IMR-90 (cell line): ENCODE results near the gene PTPRC. TPM values are rescaled to one million over a fixed set of nuclear protein-coding genes. Genes with fewer than 3 reads are reported as not detected.

Experiments used
- ATAC-seq: fragments of 200-7000 bp; cut with Tn5 transposase; 2 replicates; pipeline ENCODE4 v1.9.1; 2020; ENCODE audit warnings: low read depth, mild to moderate bottlenecking, moderate library complexity
- BruUV-seq: library from RNA; stranded (reverse); fragments of 400-500 nt; replicated peaks from 2 replicates; lab custom pipeline; 2021; lab: Mats Ljungman, UMichigan
- CTCF ChIA-PET: fragments of 300-600 bp; formaldehyde crosslinking; extraction: SDS; loops from one replicate; lab custom pipeline; 2021; ENCODE audit warnings: antibody characterized with exemption; lab: Yijun Ruan, JAX
- POLR2A ChIA-PET: fragments of 300-600 bp; sonication (Branson Sonifier 250); formaldehyde crosslinking; loops from one replicate; lab custom pipeline; 2022; ENCODE audit warnings: antibody characterized with exemption; ENCODE audit not compliant: unreplicated experiment; lab: Charles Lee
- DNase-seq: peaks from one replicate; pipeline ENCODE4 v3.0.0; 2013
- H2AFZ ChIP-seq: replicated peaks from 2 replicates; pipeline ENCODE3; 2013; ENCODE audit warnings: low read length, mild to moderate bottlenecking; ENCODE audit not compliant: poor library complexity
- H2AK5ac ChIP-seq: 2 replicates; pipeline ENCODE4 v1.6.1; 2013; ENCODE audit warnings: low read depth, low read length, inconsistent platforms
- H2AK9ac ChIP-seq: replicated peaks from 2 replicates; pipeline ENCODE3; 2013; ENCODE audit warnings: mild to moderate bottlenecking, low read depth, low read length, moderate library complexity; ENCODE audit not compliant: poor library complexity
- H2BK120ac ChIP-seq: 2 replicates; pipeline ENCODE4 v1.6.1; 2013; ENCODE audit warnings: low read depth, low read length, inconsistent platforms
- H2BK15ac ChIP-seq: 3 replicates; pipeline ENCODE4 v1.6.1; 2013; ENCODE audit warnings: low read depth, low read length, inconsistent platforms
- H2BK20ac ChIP-seq: 2 replicates; pipeline ENCODE4 v1.6.1; 2013; ENCODE audit warnings: low read depth, mild to moderate bottlenecking, inconsistent platforms, low read length, moderate library complexity
- H2BK5ac ChIP-seq: 2 replicates; pipeline ENCODE4 v1.6.1; 2013; ENCODE audit warnings: mild to moderate bottlenecking, low read depth, low read length, inconsistent platforms; ENCODE audit not compliant: poor library complexity, severe bottlenecking
- H3K14ac ChIP-seq: replicated peaks from 2 replicates; pipeline ENCODE4 v1.6.1; 2013; ENCODE audit warnings: low read depth, low read length, inconsistent platforms
- H3K18ac ChIP-seq: 2 replicates; pipeline ENCODE4 v1.6.1; 2013; ENCODE audit warnings: low read depth, low read length, control low read depth
- H3K23ac ChIP-seq: 2 replicates; pipeline ENCODE4 v1.6.1; 2013; ENCODE audit warnings: low read depth, low read length, inconsistent platforms
- H3K27ac ChIP-seq: 2 replicates; pipeline ENCODE4 v1.5.1; 2013; ENCODE audit warnings: mild to moderate bottlenecking, control low read depth, low read length; ENCODE audit not compliant: insufficient read depth
- H3K27me3 ChIP-seq: 2 replicates; pipeline ENCODE4 v1.6.1; 2013; ENCODE audit warnings: low read length; ENCODE audit not compliant: control insufficient read depth, insufficient read depth
- H3K36me3 ChIP-seq: 2 replicates; pipeline ENCODE4 v1.6.1; 2013; ENCODE audit warnings: low read length, mixed read lengths; ENCODE audit not compliant: control insufficient read depth, insufficient read depth
- H3K4ac ChIP-seq: 2 replicates; pipeline ENCODE4 v1.6.1; 2013; ENCODE audit warnings: low read depth, low read length, inconsistent platforms
- H3K4me1 ChIP-seq: 2 replicates; pipeline ENCODE4 v1.6.1; 2013; ENCODE audit warnings: low read length, mixed read lengths; ENCODE audit not compliant: control insufficient read depth, insufficient read depth
- H3K4me2 ChIP-seq: 2 replicates; pipeline ENCODE4 v1.6.1; 2013; ENCODE audit warnings: low read depth, mild to moderate bottlenecking, control low read depth, low read length, moderate library complexity
- H3K4me3 ChIP-seq: 2 replicates; pipeline ENCODE4 v1.5.1; 2013; ENCODE audit warnings: low read depth, mild to moderate bottlenecking, control low read depth, low read length, moderate library complexity; ENCODE audit not compliant: insufficient read depth
- H3K56ac ChIP-seq: 2 replicates; pipeline ENCODE4 v1.6.1; 2013; ENCODE audit warnings: low read length, inconsistent platforms; ENCODE audit not compliant: insufficient read depth; ENCODE audit errors: extremely low read depth
- H3K79me1 ChIP-seq, 2 experiments: 2 replicates each; pipeline ENCODE4 v1.6.1; 2013; ENCODE audit warnings: low read length in 2 of 2, inconsistent platforms in 1 of 2, low read depth in 1 of 2
- H3K9ac ChIP-seq: 2 replicates; pipeline ENCODE4 v1.6.1; 2013; ENCODE audit warnings: low read depth, low read length, control low read depth
- H3K9me1 ChIP-seq: 2 replicates; pipeline ENCODE4 v1.6.1; 2013; ENCODE audit warnings: low read length, inconsistent platforms; ENCODE audit not compliant: insufficient read depth
- H3K9me3 ChIP-seq: 2 replicates; pipeline ENCODE4 v1.6.1; 2013; ENCODE audit warnings: low read length; ENCODE audit not compliant: control insufficient read depth, insufficient read depth
- H4K20me1 ChIP-seq: 2 replicates; pipeline ENCODE4 v1.6.1; 2013; ENCODE audit warnings: low read length, inconsistent platforms; ENCODE audit not compliant: insufficient read depth
- H4K5ac ChIP-seq: 2 replicates; pipeline ENCODE4 v1.6.1; 2013; ENCODE audit warnings: mild to moderate bottlenecking, low read depth, low read length, control low read depth
- H4K8ac ChIP-seq, 2 experiments: 2 replicates each; pipeline ENCODE4 v1.6.1; 2013; ENCODE audit warnings: low read depth in 2 of 2, low read length in 2 of 2, control low read depth in 1 of 2, inconsistent platforms in 1 of 2
- H4K91ac ChIP-seq: 2 replicates; pipeline ENCODE4 v1.6.1; 2013; ENCODE audit warnings: low read depth, low read length, inconsistent platforms; ENCODE audit not compliant: insufficient read depth
- BHLHE40 ChIP-seq: fragments of 150-350 bp; IDR thresholded peaks from 2 replicates; pipeline ENCODE4 v1.6.1; 2016; ENCODE audit warnings: mild to moderate bottlenecking, low read depth, low read length
- CEBPB ChIP-seq: IDR thresholded peaks from 2 replicates; pipeline ENCODE4 v1.6.1; 2012; ENCODE audit warnings: low read depth, low read length, improper control_type of control experiment
- FOS ChIP-seq: fragments of 150-350 bp; IDR thresholded peaks from 2 replicates; pipeline ENCODE4 v1.6.1; 2016; ENCODE audit warnings: low read depth, low read length
- MAFK ChIP-seq: IDR thresholded peaks from 2 replicates; pipeline ENCODE4 v1.6.1; 2012; ENCODE audit warnings: low read depth, low read length, improper control_type of control experiment
- MAZ ChIP-seq: IDR thresholded peaks from 2 replicates; pipeline ENCODE4 v1.6.1; 2012; ENCODE audit warnings: low read depth, mild to moderate bottlenecking, low read length, improper control_type of control experiment, moderate library complexity, borderline replicate concordance
- NFE2L2 ChIP-seq: fragments of 150-350 bp; IDR thresholded peaks from 2 replicates; pipeline ENCODE4 v1.6.1; 2016; ENCODE audit warnings: low read depth, mild to moderate bottlenecking, low read length
- POLR2A ChIP-seq: IDR thresholded peaks from 2 replicates; pipeline ENCODE4 v1.6.1; 2012; ENCODE audit warnings: mild to moderate bottlenecking, low read depth, low read length
- RFX5 ChIP-seq: IDR thresholded peaks from 2 replicates; pipeline ENCODE4 v1.8.0; 2012; ENCODE audit warnings: low read depth, mild to moderate bottlenecking, low read length, moderate library complexity
- WGBS, 2 experiments: methylation state at CpG; one replicate each; pipeline versions ENCODE4 v1.1.5 to v1.1.7; 2013; ENCODE audit warnings: missing lambda C conversion rate in 2 of 2; ENCODE audit not compliant: insufficient read length in 1 of 2; ENCODE audit errors: extremely low coverage in 2 of 2; 5-methylcytosine and 5-hydroxymethylcytosine counted together
- dilution Hi-C: fragments of 300-500 bp; cut with HindIII; formaldehyde crosslinking; loops from one replicate; pipeline ENCODE4 v1.14.3; 2018; ENCODE audit warnings: low sequenced_read_pairs; ENCODE audit not compliant: unreplicated experiment
- in situ Hi-C: fragments of 300-500 bp; cut with MboI; formaldehyde crosslinking; loops from 3 replicates; pipeline ENCODE4 v1.14.3; 2019; ENCODE audit warnings: low sequenced_read_pairs, inconsistent platforms, mixed read lengths
- intact Hi-C: fragments of 100-400 bp; cut with micrococcal nuclease; formaldehyde crosslinking; loops from 2 replicates; pipeline ENCODE4 v1.10.0; 2022
- polyA plus RNA-seq, 3 experiments: library from polyadenylated mRNA; depleted of rRNA; stranded (reverse); fragments of >200 nt; gene quantifications; 2 replicates each; pipeline ENCODE4 v1.2.3, GENCODE V29; 2012; ENCODE audit warnings: low replicate concordance in 1 of 3
- total RNA-seq: library from RNA; depleted of rRNA; stranded (reverse); fragments of >200 nt; gene quantifications from 2 replicates; pipeline ENCODE4 v1.2.3, GENCODE V29; 2012
- TF ChIP-seq, protein P1 (sequence below): fragments of 150-350 bp; IDR thresholded peaks from 2 replicates; pipeline ENCODE4 v1.6.1; 2016; ENCODE audit warnings: low read depth, mild to moderate bottlenecking, low read length, moderate library complexity, borderline replicate concordance

The PTPRC gene
- total and polyA plus RNA-seq, 2 of the 4 experiments (the other 2 are of a cell fraction), result not detected

DNA sequence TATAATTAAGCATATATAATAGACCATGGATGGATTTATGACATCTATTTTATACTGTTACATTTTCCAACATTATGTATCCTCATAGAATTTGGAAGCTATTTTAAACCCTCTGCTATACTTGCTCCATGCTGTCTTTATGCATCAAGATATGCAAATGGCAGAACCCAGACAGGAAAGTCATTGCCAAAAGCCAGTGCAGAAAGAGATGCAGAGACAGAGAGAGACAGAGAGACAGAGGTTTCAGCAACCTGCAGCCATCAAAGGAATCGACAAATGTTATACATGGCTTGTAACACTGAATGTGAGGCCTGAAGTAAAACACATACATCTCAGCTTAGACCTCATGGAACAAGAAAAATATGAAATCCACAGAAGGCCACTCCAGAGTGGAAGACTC, 7.5 kb upstream of the PTPRC start:
- Histone ChIP-seq H4K5ac (no peak overlapping the region), H2BK5ac (no peak overlapping the region), H2BK15ac (no peak overlapping the region), H3K27ac (no peak overlapping the region), H3K56ac (no peak overlapping the region), H3K23ac (no peak overlapping the region), H3K9me1 (no peaks in the 10 kb centered on the region), H3K4me1 (no peaks in the 10 kb centered on the region; the same call in 1 of the 2 replicates), H2AFZ (no peak overlapping the region), H2AK9ac (no peak overlapping the region), H4K91ac (no peak overlapping the region), H2BK20ac (no peak overlapping the region), H2AK5ac (no peak overlapping the region), H3K9me3 (no peaks in the 10 kb centered on the region), H4K20me1 (no peaks in the 10 kb centered on the region), H3K4me2 (no peak overlapping the region), H3K79me1 (no peaks in the 10 kb centered on the region), H3K18ac (peak overlapping the region; percentile 13; the same call in 1 of the 2 replicates), H3K9ac (no peak overlapping the region), H4K8ac (no peak overlapping the region), H3K36me3 (no peaks in the 10 kb centered on the region), H3K4me3 (no peak overlapping the region), H3K14ac (no peak overlapping the region), H3K27me3 (no peaks in the 10 kb centered on the region), H3K4ac (no peak overlapping the region), H2BK120ac (no peak overlapping the region)
- intact Hi-C loops (no loop called here), in situ Hi-C loops (no loop called here), dilution Hi-C loops (no loop called here)
- DNase-seq (no peak), ATAC-seq (no peak)
- no CpG with 5 or more reads among the region's 1 CpG for WGBS, 2 experiments
- BruUV-seq, result no TSS peak
- TF ChIP-seq CEBPB (no peak), NFE2L2 (no peak), BHLHE40 (no peak), MAZ (no peak), FOS (no peak), POLR2A (no peak), MAFK (no peak), RFX5 (no peak)
- TF ChIP-seq, protein P1, sequence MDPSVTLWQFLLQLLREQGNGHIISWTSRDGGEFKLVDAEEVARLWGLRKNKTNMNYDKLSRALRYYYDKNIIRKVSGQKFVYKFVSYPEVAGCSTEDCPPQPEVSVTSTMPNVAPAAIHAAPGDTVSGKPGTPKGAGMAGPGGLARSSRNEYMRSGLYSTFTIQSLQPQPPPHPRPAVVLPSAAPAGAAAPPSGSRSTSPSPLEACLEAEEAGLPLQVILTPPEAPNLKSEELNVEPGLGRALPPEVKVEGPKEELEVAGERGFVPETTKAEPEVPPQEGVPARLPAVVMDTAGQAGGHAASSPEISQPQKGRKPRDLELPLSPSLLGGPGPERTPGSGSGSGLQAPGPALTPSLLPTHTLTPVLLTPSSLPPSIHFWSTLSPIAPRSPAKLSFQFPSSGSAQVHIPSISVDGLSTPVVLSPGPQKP, result no peak
- ChIA-PET POLR2A (no interaction called here), CTCF (no interaction called here)
